Measurements from ENCODE around the gene GNG10. TPM values are rescaled to one million over a fixed set of nuclear protein-coding genes. Genes with fewer than 3 reads are reported as not detected.

GNG10 gene
- total RNA-seq, 1 donor, result 108 TPM

DNA sequence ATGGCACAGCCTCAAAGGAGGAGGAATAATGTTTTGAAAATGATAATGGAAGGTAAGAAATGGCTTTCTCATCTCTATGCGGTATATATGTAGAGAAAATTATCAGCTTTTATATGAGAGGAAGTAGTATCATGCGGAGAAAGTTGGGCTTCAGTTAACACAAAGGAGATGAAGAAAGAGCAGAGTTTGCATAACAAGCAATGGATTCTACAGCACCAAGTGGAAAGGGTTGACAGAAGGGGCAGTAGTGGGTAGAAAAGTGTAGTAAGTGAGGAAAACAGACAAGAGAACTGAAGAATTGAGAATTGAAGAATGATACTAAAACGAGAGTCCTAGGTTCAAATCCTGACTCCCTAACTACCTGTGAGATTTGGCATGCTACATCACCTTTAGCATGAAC lies 51.0 kb downstream of the GNG10 start:
- DNase-seq (ENCODE audit: low read depth), result no peak
- H3K4me3 ChIP-seq (ENCODE audit: low read depth, low read length), result no peak overlapping the region
- TF ChIP-seq, protein P1, sequence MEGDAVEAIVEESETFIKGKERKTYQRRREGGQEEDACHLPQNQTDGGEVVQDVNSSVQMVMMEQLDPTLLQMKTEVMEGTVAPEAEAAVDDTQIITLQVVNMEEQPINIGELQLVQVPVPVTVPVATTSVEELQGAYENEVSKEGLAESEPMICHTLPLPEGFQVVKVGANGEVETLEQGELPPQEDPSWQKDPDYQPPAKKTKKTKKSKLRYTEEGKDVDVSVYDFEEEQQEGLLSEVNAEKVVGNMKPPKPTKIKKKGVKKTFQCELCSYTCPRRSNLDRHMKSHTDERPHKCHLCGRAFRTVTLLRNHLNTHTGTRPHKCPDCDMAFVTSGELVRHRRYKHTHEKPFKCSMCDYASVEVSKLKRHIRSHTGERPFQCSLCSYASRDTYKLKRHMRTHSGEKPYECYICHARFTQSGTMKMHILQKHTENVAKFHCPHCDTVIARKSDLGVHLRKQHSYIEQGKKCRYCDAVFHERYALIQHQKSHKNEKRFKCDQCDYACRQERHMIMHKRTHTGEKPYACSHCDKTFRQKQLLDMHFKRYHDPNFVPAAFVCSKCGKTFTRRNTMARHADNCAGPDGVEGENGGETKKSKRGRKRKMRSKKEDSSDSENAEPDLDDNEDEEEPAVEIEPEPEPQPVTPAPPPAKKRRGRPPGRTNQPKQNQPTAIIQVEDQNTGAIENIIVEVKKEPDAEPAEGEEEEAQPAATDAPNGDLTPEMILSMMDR (IDR thresholded peaks at IDR 0.05; ENCODE audit: insufficient read depth, low read depth, low read length), result no peak

DNA sequence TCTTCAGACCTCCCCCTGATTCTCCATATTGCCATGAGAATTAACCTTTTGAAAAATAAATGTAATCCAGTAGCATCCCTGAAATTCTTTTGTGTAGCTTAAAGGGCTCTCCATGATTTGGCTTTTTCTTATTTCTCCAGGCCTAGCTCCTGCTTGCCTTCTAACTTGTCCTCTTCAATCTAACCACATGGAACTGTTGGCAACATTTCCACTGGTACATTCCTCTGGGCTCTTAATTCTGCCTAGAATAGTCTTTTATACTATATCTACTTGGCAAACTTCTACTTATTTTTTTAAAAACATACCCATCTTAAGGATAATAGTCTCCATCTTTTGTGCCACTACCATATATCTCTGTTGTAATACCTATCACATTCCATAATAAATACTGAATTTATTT lies 54.1 kb downstream of the GNG10 start:
- TF ChIP-seq, protein P1 (IDR thresholded peaks at IDR 0.05; ENCODE audit: insufficient read depth, low read depth, low read length), result no peak
- H3K4me3 ChIP-seq (ENCODE audit: low read depth, low read length), result no peak overlapping the region
- DNase-seq (ENCODE audit: low read depth), result no peak

DNA sequence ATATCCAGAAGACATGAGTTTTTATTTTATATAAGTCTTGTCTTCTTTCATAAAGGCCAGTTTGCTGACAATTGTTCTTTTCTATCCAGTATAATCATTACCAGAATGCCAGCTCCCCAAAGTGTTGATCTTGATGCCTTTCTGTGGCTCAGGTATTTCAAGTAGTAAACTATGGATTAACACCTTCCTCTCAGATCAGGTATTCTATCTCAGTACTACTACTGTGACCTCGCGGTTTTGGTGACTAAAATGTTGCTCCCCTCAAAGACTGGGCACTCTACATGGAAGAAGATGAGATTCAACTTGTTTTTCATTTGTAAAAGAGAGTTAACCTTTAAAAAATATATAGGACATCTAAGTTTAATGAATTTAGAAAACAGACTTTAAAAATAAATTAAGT lies 58.1 kb downstream of the GNG10 start:
- DNase-seq (ENCODE audit: low read depth), result no peak
- TF ChIP-seq, protein P1 (IDR thresholded peaks at IDR 0.05; ENCODE audit: insufficient read depth, low read depth, low read length), result no peak

More for the DNA sequence above, 58.1 kb downstream of the GNG10 start:
- H3K4me3 ChIP-seq (ENCODE audit: low read depth, low read length), result no peak overlapping the region

Other genes starting within 250 kb of the GNG10 start
- gene ECPAS, start 177.2 kb upstream of the GNG10 start, total RNA-seq, result 99.3 and 114 TPM in 2 replicates
- 2.6 and 5.6 TPM in 2 replicates for gene ZNF483, start 136.4 kb upstream of the GNG10 start, total RNA-seq
- gene PTGR1, start 62.0 kb upstream of the GNG10 start, total RNA-seq, result 85.4 and 116 TPM in 2 replicates
- gene DNAJC25, start 30.3 kb upstream of the GNG10 start, total RNA-seq, result 7.1 and 9.9 TPM in 2 replicates
- under 0.01 TPM in 1 of 2 replicates, not detected in the other for gene SHOC1, start 133.3 kb downstream of the GNG10 start, total RNA-seq
- 179 and 399 TPM in 2 replicates for gene UGCG, start 235.2 kb downstream of the GNG10 start, total RNA-seq